Esophagus squamous epithelium (tissue), 4 donors: Measurements from ENCODE around the gene RBM28.

Source experiments
- CTCF ChIP-seq, 6 experiments: fragments of 450-650 bp in 4 of 6; fragments of 200-600 bp in 2 of 6; sonication (generic) in 2 of 6; IDR thresholded peaks; one replicate each; pipeline ENCODE4 v1.5.1; 2016 to 2019; ENCODE audit warnings: antibody characterized with exemption in 6 of 6, mild to moderate bottlenecking in 4 of 6, moderate library complexity in 4 of 6
- POLR2A ChIP-seq, 4 donors: fragments of 450-650 bp; IDR thresholded peaks; one replicate each; pipeline ENCODE4 v1.6.1; 2017; ENCODE audit warnings: antibody characterized with exemption in 4 of 4, mild to moderate bottlenecking in 4 of 4, moderate library complexity in 3 of 4

- TF ChIP-seq CTCF (IDR thresholded peaks at IDR 0.05) = no peak
- no peak for TF ChIP-seq POLR2A (IDR thresholded peaks at IDR 0.05)
These were observed 40.1 kb upstream of the RBM28 start for GRCh38 chr7:128383776-128384175.
